Measurements from ENCODE around the gene HEATR1.

DNA sequence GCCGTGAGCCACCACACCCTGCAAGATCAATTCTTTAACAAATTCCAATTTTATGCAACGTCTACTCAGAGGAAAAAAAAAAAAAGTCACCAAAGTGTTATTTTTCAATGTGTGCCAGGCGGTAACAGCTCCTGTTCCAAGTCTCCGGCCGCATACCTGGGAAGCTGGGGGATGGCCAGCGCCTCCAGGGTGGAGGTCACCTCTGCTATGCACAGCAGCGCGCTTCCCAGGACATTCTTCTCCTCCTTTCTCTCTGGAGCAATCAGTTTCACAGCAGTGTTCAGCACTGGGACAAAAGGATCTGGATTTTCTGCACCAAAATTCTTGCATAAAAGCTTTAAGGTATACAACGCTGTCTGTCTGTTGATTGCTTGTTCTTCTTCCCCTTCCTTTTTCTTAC is 46.2 kb downstream of the HEATR1 start:
- TF ChIP-seq, protein P1, sequence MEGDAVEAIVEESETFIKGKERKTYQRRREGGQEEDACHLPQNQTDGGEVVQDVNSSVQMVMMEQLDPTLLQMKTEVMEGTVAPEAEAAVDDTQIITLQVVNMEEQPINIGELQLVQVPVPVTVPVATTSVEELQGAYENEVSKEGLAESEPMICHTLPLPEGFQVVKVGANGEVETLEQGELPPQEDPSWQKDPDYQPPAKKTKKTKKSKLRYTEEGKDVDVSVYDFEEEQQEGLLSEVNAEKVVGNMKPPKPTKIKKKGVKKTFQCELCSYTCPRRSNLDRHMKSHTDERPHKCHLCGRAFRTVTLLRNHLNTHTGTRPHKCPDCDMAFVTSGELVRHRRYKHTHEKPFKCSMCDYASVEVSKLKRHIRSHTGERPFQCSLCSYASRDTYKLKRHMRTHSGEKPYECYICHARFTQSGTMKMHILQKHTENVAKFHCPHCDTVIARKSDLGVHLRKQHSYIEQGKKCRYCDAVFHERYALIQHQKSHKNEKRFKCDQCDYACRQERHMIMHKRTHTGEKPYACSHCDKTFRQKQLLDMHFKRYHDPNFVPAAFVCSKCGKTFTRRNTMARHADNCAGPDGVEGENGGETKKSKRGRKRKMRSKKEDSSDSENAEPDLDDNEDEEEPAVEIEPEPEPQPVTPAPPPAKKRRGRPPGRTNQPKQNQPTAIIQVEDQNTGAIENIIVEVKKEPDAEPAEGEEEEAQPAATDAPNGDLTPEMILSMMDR (IDR thresholded peaks at IDR 0.05), result no peak
- TF ChIP-seq POLR2A (IDR thresholded peaks at IDR 0.05), result no peak

Measured in uterus (tissue), 2 donors.